ENCODE results near the gene ASXL2. TPM values are rescaled to one million over a fixed set of nuclear protein-coding genes. Genes with fewer than 3 reads are reported as not detected.

ASXL2 gene
- total and polyA plus RNA-seq, 4 experiments from 2014 or later: 6.3 to 63.6 (median 33.1) TPM

DNA sequence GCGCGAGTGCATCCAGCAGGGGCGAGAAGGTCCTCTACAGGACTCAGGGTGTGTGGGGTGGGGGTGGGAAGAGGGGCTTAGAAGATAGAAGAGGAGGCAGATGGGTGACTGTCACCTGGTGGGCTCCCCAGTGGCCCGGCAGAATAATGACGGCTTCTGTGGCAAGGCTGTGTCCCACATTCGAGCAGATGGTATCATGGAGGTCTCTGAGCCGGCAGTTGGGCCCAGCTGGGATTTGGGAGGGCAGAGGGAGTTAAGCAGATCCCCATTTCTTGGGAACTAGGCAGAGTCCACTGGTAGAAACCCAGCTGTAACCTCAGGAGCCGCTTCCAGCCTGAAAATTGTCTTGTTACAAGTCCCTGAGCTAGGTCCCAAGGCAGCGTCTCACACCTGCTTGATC, 176.5 kb downstream of the ASXL2 start:
- H3K4me1 ChIP-seq (ENCODE audit: insufficient read depth, low read length): no peaks in the 10 kb centered on the region
- Mint-ChIP-seq H3K27ac (no peak overlapping the region), H3K27me3 (no peaks in the 10 kb centered on the region), H3K4me3 (no peak overlapping the region), H3K36me3 (no peaks in the 10 kb centered on the region), H3K9me3 (no peaks in the 10 kb centered on the region), H3K4me1 (peaks cover 0 to 3% (median 0%) of the 10 kb centered on the region in 4 donors)
- H3K36me3 ChIP-seq (ENCODE audit: insufficient read depth, low read length): no peaks in the 10 kb centered on the region
- intact Hi-C loops (cut with micrococcal nuclease): no loop called here
- no peak overlapping the region for H3K4me3 ChIP-seq (ENCODE audit: low read length in 2 of 2)
- CTCF ChIA-PET (ENCODE audit: partially characterized antibody): interaction anchor here (0.9 to 8.3 kb wide), 6 partner anchors 10 to 95 kb away, joined by 4 to 160 read pairs (median 4); no protein-coding TSS in a partner anchor
- H3K27ac ChIP-seq (ENCODE audit: low read depth, low read length): no peak overlapping the region
- POLR2A ChIA-PET (ENCODE audit: partially characterized antibody): no interaction called here
- H3K9me3 ChIP-seq (ENCODE audit: control insufficient read depth in 1 of 2, low read length in 2 of 2): no peaks in the 10 kb centered on the region
- DNase-seq: no peak
- H3K27me3 ChIP-seq (ENCODE audit: insufficient read depth, low read length): no peaks in the 10 kb centered on the region

DNA sequence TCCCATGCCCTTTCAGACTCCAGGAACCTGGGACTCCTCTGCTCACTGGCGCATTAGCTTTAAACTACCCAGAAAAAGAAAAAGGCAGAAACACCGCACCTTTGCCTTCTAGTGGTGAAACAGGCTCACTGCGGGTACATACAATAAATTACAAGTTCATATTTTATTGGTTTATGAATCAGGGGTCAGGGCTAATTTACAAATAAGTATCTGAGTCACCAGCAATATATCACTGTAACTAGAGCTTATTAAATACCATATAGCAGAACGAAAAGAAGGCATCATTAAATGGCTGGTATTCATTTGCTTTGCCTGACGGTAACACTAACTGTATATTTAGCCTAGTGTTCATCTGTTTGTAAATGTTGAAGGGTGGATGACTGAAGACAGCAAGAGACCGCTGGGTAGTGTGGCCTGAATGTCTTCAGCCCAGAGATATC, 178.0 kb downstream of the ASXL2 start:
- Mint-ChIP-seq H3K36me3 (no peaks in the 10 kb centered on the region), H3K4me3 (no peak overlapping the region), H3K9me3 (no peaks in the 10 kb centered on the region), H3K4me1 (peaks cover 0 to 3% (median 0%) of the 10 kb centered on the region in 4 donors), H3K27ac (no peak overlapping the region), H3K27me3 (no peaks in the 10 kb centered on the region)
- CTCF ChIA-PET (ENCODE audit: partially characterized antibody): interaction anchor here (0.5 to 8.3 kb wide), 16 partner anchors 9 to 444 kb away, joined by 3 to 160 read pairs (median 5); no protein-coding TSS in a partner anchor
- H3K4me1 ChIP-seq (ENCODE audit: insufficient read depth, low read length): no peaks in the 10 kb centered on the region
- intact Hi-C loops (cut with micrococcal nuclease): loop anchor here (1.0 kb wide), 1 partner anchor 93 kb away; no protein-coding TSS in a partner anchor
- no peaks in the 10 kb centered on the region for H3K9me3 ChIP-seq (ENCODE audit: control insufficient read depth in 1 of 2, low read length in 2 of 2)
- no peak overlapping the region for H3K4me3 ChIP-seq (ENCODE audit: low read length in 2 of 2)
- no peak overlapping the region for H3K27ac ChIP-seq (ENCODE audit: low read depth, low read length)
- POLR2A ChIA-PET (ENCODE audit: partially characterized antibody): no interaction called here
- no peaks in the 10 kb centered on the region for H3K36me3 ChIP-seq (ENCODE audit: insufficient read depth, low read length)
- DNase-seq: peak in 4 of 5 donors; percentile 20 to 42 (median 27)
- no peaks in the 10 kb centered on the region for H3K27me3 ChIP-seq (ENCODE audit: insufficient read depth, low read length)

DNA sequence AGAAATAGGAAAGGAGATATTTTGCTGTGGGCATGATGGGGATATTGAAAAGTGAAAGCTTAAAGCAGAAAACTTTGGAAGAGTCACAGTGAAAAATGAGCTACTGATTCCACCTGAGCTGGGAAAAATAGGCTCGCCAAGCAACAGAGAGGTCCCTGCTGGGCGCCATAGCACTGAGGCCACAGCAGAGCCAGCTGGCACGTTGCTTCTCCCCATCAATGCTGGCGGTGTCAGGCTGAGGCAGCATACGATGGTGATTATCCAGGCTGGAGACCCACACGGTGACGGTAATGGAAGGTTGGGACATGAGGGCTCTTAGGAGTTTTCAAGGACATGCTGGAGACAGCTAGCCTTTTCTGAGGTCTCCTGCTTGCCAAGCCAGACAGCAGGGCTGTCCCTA, 179.1 kb downstream of the ASXL2 start:
- no peak overlapping the region for H3K27ac ChIP-seq (ENCODE audit: low read depth, low read length)
- H3K36me3 ChIP-seq (ENCODE audit: insufficient read depth, low read length): no peaks in the 10 kb centered on the region
- intact Hi-C loops (cut with micrococcal nuclease): no loop called here
- H3K27me3 ChIP-seq (ENCODE audit: insufficient read depth, low read length): no peaks in the 10 kb centered on the region
- CTCF ChIA-PET (ENCODE audit: partially characterized antibody): interaction anchor here (0.6 to 8.3 kb wide), 15 partner anchors 9 to 632 kb away, joined by 3 to 160 read pairs (median 4); no protein-coding TSS in a partner anchor
- Mint-ChIP-seq H3K4me1 (peaks cover 0 to 3% (median 0%) of the 10 kb centered on the region in 4 donors), H3K4me3 (no peak overlapping the region), H3K36me3 (no peaks in the 10 kb centered on the region), H3K9me3 (no peaks in the 10 kb centered on the region), H3K27ac (no peak overlapping the region), H3K27me3 (no peaks in the 10 kb centered on the region)
- H3K9me3 ChIP-seq (ENCODE audit: control insufficient read depth in 1 of 2, low read length in 2 of 2): no peaks in the 10 kb centered on the region
- POLR2A ChIA-PET (ENCODE audit: partially characterized antibody): interaction anchor here (1.0 kb wide), 1 partner anchor 25 kb away, joined by 3 read pairs; no protein-coding TSS in a partner anchor
- no peak for DNase-seq
- no peaks in the 10 kb centered on the region for H3K4me1 ChIP-seq (ENCODE audit: insufficient read depth, low read length)
- H3K4me3 ChIP-seq (ENCODE audit: low read length in 2 of 2): no peak overlapping the region

DNA sequence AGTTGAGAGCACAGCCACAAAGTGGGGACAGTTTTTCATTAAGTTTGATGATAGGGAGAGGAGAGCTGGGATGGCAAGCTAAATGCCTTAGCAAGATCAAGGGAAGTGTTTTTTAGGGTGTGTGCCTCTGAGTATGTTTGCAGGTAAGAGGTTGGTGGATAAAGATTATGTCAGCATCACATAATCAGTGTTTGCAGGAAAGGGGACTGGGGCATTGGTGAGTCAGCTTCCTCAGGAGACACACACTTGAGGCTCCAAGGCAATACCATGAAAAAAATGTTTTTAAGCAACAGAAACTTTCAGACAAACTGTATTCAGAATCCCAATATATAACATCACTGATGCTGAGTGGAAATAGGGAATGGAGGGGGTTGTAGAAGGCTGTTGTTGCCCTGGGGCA, 179.5 kb downstream of the ASXL2 start:
- Mint-ChIP-seq H3K9me3 (no peaks in the 10 kb centered on the region), H3K36me3 (no peaks in the 10 kb centered on the region), H3K4me1 (peaks cover 0 to 3% (median 0%) of the 10 kb centered on the region in 4 donors), H3K27me3 (no peaks in the 10 kb centered on the region), H3K27ac (no peak overlapping the region), H3K4me3 (no peak overlapping the region)
- POLR2A ChIA-PET (ENCODE audit: partially characterized antibody): interaction anchor here (1.0 kb wide), 1 partner anchor 24 kb away, joined by 3 read pairs; no protein-coding TSS in a partner anchor
- Histone ChIP-seq H3K27me3 (ENCODE audit: insufficient read depth, low read length) (no peaks in the 10 kb centered on the region), H3K4me1 (ENCODE audit: insufficient read depth, low read length) (no peaks in the 10 kb centered on the region), H3K4me3 (ENCODE audit: low read length in 2 of 2) (no peak overlapping the region), H3K27ac (ENCODE audit: low read depth, low read length) (no peak overlapping the region), H3K36me3 (ENCODE audit: insufficient read depth, low read length) (no peaks in the 10 kb centered on the region), H3K9me3 (ENCODE audit: control insufficient read depth in 1 of 2, low read length in 2 of 2) (no peaks in the 10 kb centered on the region)
- no peak for DNase-seq
- CTCF ChIA-PET (ENCODE audit: partially characterized antibody): interaction anchor here (0.6 to 8.3 kb wide), 11 partner anchors 9 to 632 kb away, joined by 3 to 160 read pairs (median 3); no protein-coding TSS in a partner anchor
- intact Hi-C loops (cut with micrococcal nuclease): no loop called here

DNA sequence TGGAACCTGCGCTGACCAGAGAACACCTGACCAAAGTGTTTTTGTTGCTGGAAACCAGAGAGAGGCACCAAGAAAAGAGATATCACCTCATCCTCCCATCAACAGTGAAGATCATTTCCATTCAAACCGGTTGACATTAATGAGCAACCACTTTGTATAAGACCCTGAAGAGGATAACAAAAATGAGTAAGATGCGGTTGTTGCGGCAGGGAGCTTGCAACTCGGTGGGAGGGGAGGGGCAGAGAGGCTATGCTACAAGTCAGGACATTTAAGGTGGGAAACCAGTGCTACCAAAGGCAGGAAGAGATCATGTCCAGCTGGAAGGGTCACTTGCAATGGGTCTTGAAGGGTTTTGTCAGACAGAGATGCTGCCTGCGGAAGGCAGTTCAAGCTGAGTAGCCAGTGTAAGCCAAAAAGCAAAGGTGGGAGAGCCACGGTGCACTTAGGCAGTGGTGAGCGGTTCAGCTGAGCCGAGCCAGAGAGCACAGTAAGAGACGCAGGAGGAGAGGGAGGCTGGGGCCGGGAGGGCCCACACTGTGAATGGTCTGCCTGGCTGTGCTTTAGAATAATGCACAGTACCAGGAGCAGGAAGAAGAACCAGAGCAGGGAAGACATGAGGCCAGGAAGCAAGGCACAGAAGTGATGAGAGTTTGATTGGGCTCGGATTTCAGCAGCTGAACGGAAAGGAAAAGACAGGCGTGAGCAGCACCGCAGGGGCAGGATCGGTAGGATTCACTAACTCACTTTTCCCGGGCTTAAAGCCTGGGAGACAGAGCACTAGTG, 180.5 kb downstream of the ASXL2 start:
- H3K4me3 Mint-ChIP-seq: no peak overlapping the region
- intact Hi-C loops (cut with micrococcal nuclease): no loop called here
- H3K27me3 Mint-ChIP-seq: no peaks in the 10 kb centered on the region
- Histone ChIP-seq H3K9me3 (ENCODE audit: control insufficient read depth in 1 of 2, low read length in 2 of 2) (no peaks in the 10 kb centered on the region), H3K27ac (ENCODE audit: low read depth, low read length) (no peak overlapping the region), H3K36me3 (ENCODE audit: insufficient read depth, low read length) (no peaks in the 10 kb centered on the region), H3K4me3 (ENCODE audit: low read length in 2 of 2) (no peak overlapping the region), H3K4me1 (ENCODE audit: insufficient read depth, low read length) (no peaks in the 10 kb centered on the region), H3K27me3 (ENCODE audit: insufficient read depth, low read length) (no peaks in the 10 kb centered on the region)
- H3K27ac Mint-ChIP-seq: no peak overlapping the region
- H3K9me3 Mint-ChIP-seq: no peaks in the 10 kb centered on the region
- peaks cover 0 to 3% (median 0%) of the 10 kb centered on the region in 4 donors for H3K4me1 Mint-ChIP-seq
- CTCF ChIA-PET (ENCODE audit: partially characterized antibody): interaction anchor here (1.5 to 8.3 kb wide), 4 partner anchors 8 to 633 kb away, joined by 3 to 160 read pairs (median 18); no protein-coding TSS in a partner anchor
- POLR2A ChIA-PET (ENCODE audit: partially characterized antibody): no interaction called here
- no peaks in the 10 kb centered on the region for H3K36me3 Mint-ChIP-seq
- no peak for DNase-seq

DNA sequence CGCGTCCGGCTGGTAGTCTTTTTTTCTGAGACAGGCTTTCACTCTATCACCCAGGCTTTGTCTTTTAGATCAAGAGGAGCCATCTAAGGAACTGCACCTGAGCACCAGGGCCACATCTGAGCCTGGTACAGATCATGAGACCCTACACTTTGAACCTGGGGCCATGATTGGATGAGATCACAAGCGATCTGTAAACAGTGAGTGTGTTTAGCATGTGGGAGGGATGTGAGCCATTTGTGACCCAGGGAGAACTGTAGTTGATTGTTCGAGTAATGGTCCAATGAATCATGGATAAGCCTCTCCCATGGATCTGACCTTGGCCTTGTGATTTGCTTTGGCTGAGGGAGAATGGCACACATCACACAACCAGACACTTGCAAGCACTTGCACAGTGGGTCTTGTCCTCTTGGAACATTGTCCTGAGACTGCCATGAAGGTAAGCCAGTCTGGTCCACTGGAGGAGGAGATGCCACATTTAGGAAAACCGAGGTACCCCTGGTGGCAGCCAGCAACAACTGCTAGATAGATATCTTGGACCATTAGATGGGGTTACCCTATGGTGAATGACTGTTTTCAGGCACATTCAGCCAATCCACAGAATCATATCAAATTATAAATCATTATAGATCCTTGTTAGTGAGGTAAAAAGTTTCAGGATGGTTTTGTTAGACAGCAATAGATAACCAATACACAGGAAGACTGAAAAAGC, 185.4 kb downstream of the ASXL2 start:
- POLR2A ChIA-PET (ENCODE audit: partially characterized antibody): no interaction called here
- CTCF ChIA-PET (ENCODE audit: partially characterized antibody): interaction anchor here (0.7 kb wide), 1 partner anchor 85 kb away, joined by 3 read pairs; no protein-coding TSS in a partner anchor
- H3K36me3 Mint-ChIP-seq: no peaks in the 10 kb centered on the region
- no peak overlapping the region for H3K4me3 Mint-ChIP-seq
- Histone ChIP-seq H3K9me3 (ENCODE audit: control insufficient read depth in 1 of 2, low read length in 2 of 2) (no peaks in the 10 kb centered on the region), H3K36me3 (ENCODE audit: insufficient read depth, low read length) (no peaks in the 10 kb centered on the region), H3K4me3 (ENCODE audit: low read length in 2 of 2) (no peak overlapping the region), H3K27me3 (ENCODE audit: insufficient read depth, low read length) (no peaks in the 10 kb centered on the region), H3K27ac (ENCODE audit: low read depth, low read length) (no peak overlapping the region), H3K4me1 (ENCODE audit: insufficient read depth, low read length) (no peaks in the 10 kb centered on the region)
- no peaks in the 10 kb centered on the region for H3K27me3 Mint-ChIP-seq
- H3K4me1 Mint-ChIP-seq: no peaks in the 10 kb centered on the region
- no peaks in the 10 kb centered on the region for H3K9me3 Mint-ChIP-seq
- H3K27ac Mint-ChIP-seq: no peak overlapping the region
- DNase-seq: no peak
- intact Hi-C loops (cut with micrococcal nuclease): no loop called here

DNA sequence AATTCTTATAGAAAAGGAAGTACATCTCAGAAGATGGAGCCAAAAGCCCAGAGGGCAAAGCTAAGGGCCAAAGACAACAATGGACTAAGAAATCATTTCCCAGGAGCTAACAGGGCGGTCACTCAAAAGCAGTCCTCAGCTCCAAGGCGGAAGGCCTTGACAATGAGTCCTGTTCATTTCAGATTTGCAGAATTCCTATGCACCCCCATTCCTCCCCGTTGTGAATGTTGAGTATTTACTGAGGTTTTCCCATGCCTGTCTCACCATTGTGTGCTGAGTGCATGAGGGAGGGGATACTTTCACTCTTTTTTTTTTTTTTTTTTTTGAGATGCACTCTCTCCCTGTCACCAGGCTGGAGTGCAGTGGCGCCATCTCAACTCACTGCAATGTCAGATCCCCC, 186.1 kb downstream of the ASXL2 start:
- H3K4me1 Mint-ChIP-seq: no peaks in the 10 kb centered on the region
- H3K27ac Mint-ChIP-seq: no peak overlapping the region
- H3K27me3 Mint-ChIP-seq: peaks cover 0 to 1% of the 10 kb centered on the region in 2 donors

More for the DNA sequence above, 186.1 kb downstream of the ASXL2 start:
- ChIA-PET POLR2A (ENCODE audit: partially characterized antibody) (no interaction called here), CTCF (ENCODE audit: partially characterized antibody) (interaction anchor here (0.7 kb wide), 1 partner anchor 84 kb away, joined by 3 read pairs; no protein-coding TSS in a partner anchor)
- no peak for DNase-seq
- Histone ChIP-seq H3K36me3 (ENCODE audit: insufficient read depth, low read length) (no peaks in the 10 kb centered on the region), H3K27ac (ENCODE audit: low read depth, low read length) (no peak overlapping the region), H3K4me3 (ENCODE audit: low read length in 2 of 2) (no peak overlapping the region), H3K9me3 (ENCODE audit: control insufficient read depth in 1 of 2, low read length in 2 of 2) (no peaks in the 10 kb centered on the region), H3K27me3 (ENCODE audit: insufficient read depth, low read length) (no peaks in the 10 kb centered on the region), H3K4me1 (ENCODE audit: insufficient read depth, low read length) (no peaks in the 10 kb centered on the region)
- no peaks in the 10 kb centered on the region for H3K9me3 Mint-ChIP-seq
- H3K36me3 Mint-ChIP-seq: no peaks in the 10 kb centered on the region
- intact Hi-C loops (cut with micrococcal nuclease): no loop called here
- no peak overlapping the region for H3K4me3 Mint-ChIP-seq

Measured in CD4-positive, alpha-beta memory T cell (primary cell).